IMR-90 (cell line): ENCODE results near the gene ERVK3-1. TPM values are rescaled to one million over a fixed set of nuclear protein-coding genes. Genes with fewer than 3 reads are reported as not detected.

ENCODE experiments used
- ATAC-seq: fragments of 200-7000 bp; cut with Tn5 transposase; 2 replicates; pipeline ENCODE4 v1.9.1; 2020; ENCODE audit warnings: low read depth, mild to moderate bottlenecking, moderate library complexity
- BruUV-seq: library from RNA; stranded (reverse); fragments of 400-500 nt; replicated peaks from 2 replicates; lab custom pipeline; 2021; lab: Mats Ljungman, UMichigan
- CTCF ChIA-PET: fragments of 300-600 bp; formaldehyde crosslinking; extraction: SDS; loops from one replicate; lab custom pipeline; 2021; ENCODE audit warnings: antibody characterized with exemption; lab: Yijun Ruan, JAX
- POLR2A ChIA-PET: fragments of 300-600 bp; sonication (Branson Sonifier 250); formaldehyde crosslinking; loops from one replicate; lab custom pipeline; 2022; ENCODE audit warnings: antibody characterized with exemption; ENCODE audit not compliant: unreplicated experiment; lab: Charles Lee
- DNase-seq: peaks from one replicate; pipeline ENCODE4 v3.0.0; 2013
- H2AFZ ChIP-seq: replicated peaks from 2 replicates; pipeline ENCODE3; 2013; ENCODE audit warnings: low read length, mild to moderate bottlenecking; ENCODE audit not compliant: poor library complexity
- H2AK5ac ChIP-seq: 2 replicates; pipeline ENCODE4 v1.6.1; 2013; ENCODE audit warnings: low read depth, low read length, inconsistent platforms
- H2AK9ac ChIP-seq: replicated peaks from 2 replicates; pipeline ENCODE3; 2013; ENCODE audit warnings: mild to moderate bottlenecking, low read depth, low read length, moderate library complexity; ENCODE audit not compliant: poor library complexity
- H2BK120ac ChIP-seq: 2 replicates; pipeline ENCODE4 v1.6.1; 2013; ENCODE audit warnings: low read depth, low read length, inconsistent platforms
- H2BK15ac ChIP-seq: 3 replicates; pipeline ENCODE4 v1.6.1; 2013; ENCODE audit warnings: low read depth, low read length, inconsistent platforms
- H2BK20ac ChIP-seq: 2 replicates; pipeline ENCODE4 v1.6.1; 2013; ENCODE audit warnings: low read depth, mild to moderate bottlenecking, inconsistent platforms, low read length, moderate library complexity
- H2BK5ac ChIP-seq: 2 replicates; pipeline ENCODE4 v1.6.1; 2013; ENCODE audit warnings: mild to moderate bottlenecking, low read depth, low read length, inconsistent platforms; ENCODE audit not compliant: poor library complexity, severe bottlenecking
- H3K14ac ChIP-seq: replicated peaks from 2 replicates; pipeline ENCODE4 v1.6.1; 2013; ENCODE audit warnings: low read depth, low read length, inconsistent platforms
- H3K18ac ChIP-seq: 2 replicates; pipeline ENCODE4 v1.6.1; 2013; ENCODE audit warnings: low read depth, low read length, control low read depth
- H3K23ac ChIP-seq: 2 replicates; pipeline ENCODE4 v1.6.1; 2013; ENCODE audit warnings: low read depth, low read length, inconsistent platforms
- H3K27ac ChIP-seq: 2 replicates; pipeline ENCODE4 v1.5.1; 2013; ENCODE audit warnings: mild to moderate bottlenecking, control low read depth, low read length; ENCODE audit not compliant: insufficient read depth
- H3K27me3 ChIP-seq: 2 replicates; pipeline ENCODE4 v1.6.1; 2013; ENCODE audit warnings: low read length; ENCODE audit not compliant: control insufficient read depth, insufficient read depth
- H3K36me3 ChIP-seq: 2 replicates; pipeline ENCODE4 v1.6.1; 2013; ENCODE audit warnings: low read length, mixed read lengths; ENCODE audit not compliant: control insufficient read depth, insufficient read depth
- H3K4ac ChIP-seq: 2 replicates; pipeline ENCODE4 v1.6.1; 2013; ENCODE audit warnings: low read depth, low read length, inconsistent platforms
- H3K4me1 ChIP-seq: 2 replicates; pipeline ENCODE4 v1.6.1; 2013; ENCODE audit warnings: low read length, mixed read lengths; ENCODE audit not compliant: control insufficient read depth, insufficient read depth
- H3K4me2 ChIP-seq: 2 replicates; pipeline ENCODE4 v1.6.1; 2013; ENCODE audit warnings: low read depth, mild to moderate bottlenecking, control low read depth, low read length, moderate library complexity
- H3K4me3 ChIP-seq: 2 replicates; pipeline ENCODE4 v1.5.1; 2013; ENCODE audit warnings: low read depth, mild to moderate bottlenecking, control low read depth, low read length, moderate library complexity; ENCODE audit not compliant: insufficient read depth
- H3K56ac ChIP-seq: 2 replicates; pipeline ENCODE4 v1.6.1; 2013; ENCODE audit warnings: low read length, inconsistent platforms; ENCODE audit not compliant: insufficient read depth; ENCODE audit errors: extremely low read depth
- H3K79me1 ChIP-seq, 2 experiments: 2 replicates each; pipeline ENCODE4 v1.6.1; 2013; ENCODE audit warnings: low read length in 2 of 2, inconsistent platforms in 1 of 2, low read depth in 1 of 2
- H3K9ac ChIP-seq: 2 replicates; pipeline ENCODE4 v1.6.1; 2013; ENCODE audit warnings: low read depth, low read length, control low read depth
- H3K9me1 ChIP-seq: 2 replicates; pipeline ENCODE4 v1.6.1; 2013; ENCODE audit warnings: low read length, inconsistent platforms; ENCODE audit not compliant: insufficient read depth
- H3K9me3 ChIP-seq: 2 replicates; pipeline ENCODE4 v1.6.1; 2013; ENCODE audit warnings: low read length; ENCODE audit not compliant: control insufficient read depth, insufficient read depth
- H4K20me1 ChIP-seq: 2 replicates; pipeline ENCODE4 v1.6.1; 2013; ENCODE audit warnings: low read length, inconsistent platforms; ENCODE audit not compliant: insufficient read depth
- H4K5ac ChIP-seq: 2 replicates; pipeline ENCODE4 v1.6.1; 2013; ENCODE audit warnings: mild to moderate bottlenecking, low read depth, low read length, control low read depth
- H4K8ac ChIP-seq, 2 experiments: 2 replicates each; pipeline ENCODE4 v1.6.1; 2013; ENCODE audit warnings: low read depth in 2 of 2, low read length in 2 of 2, control low read depth in 1 of 2, inconsistent platforms in 1 of 2
- H4K91ac ChIP-seq: 2 replicates; pipeline ENCODE4 v1.6.1; 2013; ENCODE audit warnings: low read depth, low read length, inconsistent platforms; ENCODE audit not compliant: insufficient read depth
- BHLHE40 ChIP-seq: fragments of 150-350 bp; IDR thresholded peaks from 2 replicates; pipeline ENCODE4 v1.6.1; 2016; ENCODE audit warnings: mild to moderate bottlenecking, low read depth, low read length
- CEBPB ChIP-seq: IDR thresholded peaks from 2 replicates; pipeline ENCODE4 v1.6.1; 2012; ENCODE audit warnings: low read depth, low read length, improper control_type of control experiment
- CHD1 ChIP-seq: IDR thresholded peaks from 2 replicates; pipeline ENCODE4 v1.6.1; 2012; ENCODE audit warnings: low read depth, low read length, improper control_type of control experiment
- CTCF ChIP-seq: conservative IDR thresholded peaks from 2 replicates; pipeline ENCODE4 v1.5.1; 2012; ENCODE audit warnings: mild to moderate bottlenecking, low read depth, low read length, improper control_type of control experiment
- FOS ChIP-seq: fragments of 150-350 bp; IDR thresholded peaks from 2 replicates; pipeline ENCODE4 v1.6.1; 2016; ENCODE audit warnings: low read depth, low read length
- MAFK ChIP-seq: IDR thresholded peaks from 2 replicates; pipeline ENCODE4 v1.6.1; 2012; ENCODE audit warnings: low read depth, low read length, improper control_type of control experiment
- MAZ ChIP-seq: IDR thresholded peaks from 2 replicates; pipeline ENCODE4 v1.6.1; 2012; ENCODE audit warnings: low read depth, mild to moderate bottlenecking, low read length, improper control_type of control experiment, moderate library complexity, borderline replicate concordance
- MXI1 ChIP-seq: IDR thresholded peaks from 2 replicates; pipeline ENCODE4 v1.6.1; 2012; ENCODE audit warnings: low read depth, mild to moderate bottlenecking, low read length, moderate library complexity, borderline replicate concordance
- NFE2L2 ChIP-seq: fragments of 150-350 bp; IDR thresholded peaks from 2 replicates; pipeline ENCODE4 v1.6.1; 2016; ENCODE audit warnings: low read depth, mild to moderate bottlenecking, low read length
- POLR2A ChIP-seq: IDR thresholded peaks from 2 replicates; pipeline ENCODE4 v1.6.1; 2012; ENCODE audit warnings: mild to moderate bottlenecking, low read depth, low read length
- RAD21 ChIP-seq: IDR thresholded peaks from 2 replicates; pipeline ENCODE4 v1.6.1; 2012; ENCODE audit warnings: low read length, improper control_type of control experiment
- RCOR1 ChIP-seq: IDR thresholded peaks from 2 replicates; pipeline ENCODE4 v1.6.1; 2012; ENCODE audit warnings: mild to moderate bottlenecking, low read length, improper control_type of control experiment; ENCODE audit not compliant: insufficient replicate concordance
- RFX5 ChIP-seq: IDR thresholded peaks from 2 replicates; pipeline ENCODE4 v1.8.0; 2012; ENCODE audit warnings: low read depth, mild to moderate bottlenecking, low read length, moderate library complexity
- SMC3 ChIP-seq: fragments of 150-350 bp; IDR thresholded peaks from 2 replicates; pipeline ENCODE4 v1.6.1; 2016; ENCODE audit warnings: low read depth, mild to moderate bottlenecking, antibody characterized with exemption, low read length, moderate library complexity
- USF2 ChIP-seq: fragments of 150-350 bp; IDR thresholded peaks from 2 replicates; pipeline ENCODE4 v1.6.1; 2017; ENCODE audit warnings: mild to moderate bottlenecking, antibody characterized with exemption, low read length, low read depth
- WGBS, 2 experiments: methylation state at CpG; one replicate each; pipeline versions ENCODE4 v1.1.5 to v1.1.7; 2013; ENCODE audit warnings: missing lambda C conversion rate in 2 of 2; ENCODE audit not compliant: insufficient read length in 1 of 2; ENCODE audit errors: extremely low coverage in 2 of 2; 5-methylcytosine and 5-hydroxymethylcytosine counted together
- dilution Hi-C: fragments of 300-500 bp; cut with HindIII; formaldehyde crosslinking; loops from one replicate; pipeline ENCODE4 v1.14.3; 2018; ENCODE audit warnings: low sequenced_read_pairs; ENCODE audit not compliant: unreplicated experiment
- in situ Hi-C: fragments of 300-500 bp; cut with MboI; formaldehyde crosslinking; loops from 3 replicates; pipeline ENCODE4 v1.14.3; 2019; ENCODE audit warnings: low sequenced_read_pairs, inconsistent platforms, mixed read lengths
- intact Hi-C: fragments of 100-400 bp; cut with micrococcal nuclease; formaldehyde crosslinking; loops from 2 replicates; pipeline ENCODE4 v1.10.0; 2022
- polyA plus RNA-seq, 3 experiments: library from polyadenylated mRNA; depleted of rRNA; stranded (reverse); fragments of >200 nt; gene quantifications; 2 replicates each; pipeline ENCODE4 v1.2.3, GENCODE V29; 2012; ENCODE audit warnings: low replicate concordance in 1 of 3
- total RNA-seq: library from RNA; depleted of rRNA; stranded (reverse); fragments of >200 nt; gene quantifications from 2 replicates; pipeline ENCODE4 v1.2.3, GENCODE V29; 2012
- TF ChIP-seq, protein P1 (sequence below): fragments of 150-350 bp; IDR thresholded peaks from 2 replicates; pipeline ENCODE4 v1.6.1; 2016; ENCODE audit warnings: low read depth, mild to moderate bottlenecking, low read length, moderate library complexity, borderline replicate concordance

The ERVK3-1 gene
- total and polyA plus RNA-seq, 2 of the 4 experiments (the other 2 are of a cell fraction): 33.0 to 39.3 TPM

DNA sequence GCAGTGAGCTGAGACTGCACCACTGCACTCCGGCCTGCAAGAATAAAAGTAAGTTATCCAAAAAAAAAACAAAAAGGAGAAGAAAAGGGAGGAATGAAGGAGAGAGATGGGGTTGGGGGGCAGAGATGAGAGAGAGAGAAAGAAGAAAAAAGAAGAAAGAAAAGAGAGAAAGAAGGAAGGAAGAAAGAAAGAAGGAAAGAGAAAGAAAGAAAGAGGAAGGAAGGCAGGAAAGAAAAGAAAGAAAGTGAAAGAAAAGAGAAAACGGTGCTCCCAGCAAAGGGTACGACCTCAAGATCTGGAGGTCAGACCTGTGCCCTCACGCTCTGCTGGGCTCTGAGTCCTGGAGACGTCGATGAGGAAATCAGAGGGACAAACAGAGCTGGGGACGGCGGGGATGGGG lies 44.4 kb downstream of the ERVK3-1 start:
- intact Hi-C loops: no loop called here
- Histone ChIP-seq H3K9me3 (no peaks in the 10 kb centered on the region), H3K27ac (no peak overlapping the region), H2AFZ (no peak overlapping the region), H3K4me1 (peaks cover 6% of the 10 kb centered on the region; the same call in 1 of the 2 replicates), H3K23ac (0 out of 2 replicates have a peak overlapping the region, but pooled peaks have one; percentile 73), H3K36me3 (peaks cover 11% of the 10 kb centered on the region; the same call in 1 of the 2 replicates), H3K14ac (no peak overlapping the region), H3K9me1 (peaks cover 8% of the 10 kb centered on the region; the same call in 1 of the 2 replicates), H3K56ac (no peak overlapping the region), H2BK5ac (no peak overlapping the region), H3K4me3 (no peak overlapping the region), H3K27me3 (no peaks in the 10 kb centered on the region), H4K8ac (no peak overlapping the region), H2BK15ac (no peak overlapping the region), H2AK5ac (no peak overlapping the region), H4K5ac (no peak overlapping the region), H3K4me2 (no peak overlapping the region), H4K91ac (no peak overlapping the region), H2BK120ac (no peak overlapping the region), H2AK9ac (no peak overlapping the region), H4K20me1 (peaks cover 2% of the 10 kb centered on the region), H3K79me1 (peaks cover 12 to 51% of the 10 kb centered on the region in 2 experiments), H3K18ac (no peak overlapping the region), H3K9ac (no peak overlapping the region), H3K4ac (no peak overlapping the region), H2BK20ac (no peak overlapping the region)
- 62% methylated on average over 5 of the region's 8 CpGs; no CpG with 5 or more reads in 1 of the 2 experiments for WGBS, 2 experiments
- TF ChIP-seq NFE2L2: no peak
- TF ChIP-seq CTCF: no peak
- no peak for TF ChIP-seq CEBPB
- TF ChIP-seq BHLHE40: no peak
- TF ChIP-seq RAD21: no peak
- no peak for TF ChIP-seq USF2
- no peak for TF ChIP-seq RCOR1
- no peak for TF ChIP-seq CHD1
- TF ChIP-seq SMC3: no peak
- TF ChIP-seq, protein P1, sequence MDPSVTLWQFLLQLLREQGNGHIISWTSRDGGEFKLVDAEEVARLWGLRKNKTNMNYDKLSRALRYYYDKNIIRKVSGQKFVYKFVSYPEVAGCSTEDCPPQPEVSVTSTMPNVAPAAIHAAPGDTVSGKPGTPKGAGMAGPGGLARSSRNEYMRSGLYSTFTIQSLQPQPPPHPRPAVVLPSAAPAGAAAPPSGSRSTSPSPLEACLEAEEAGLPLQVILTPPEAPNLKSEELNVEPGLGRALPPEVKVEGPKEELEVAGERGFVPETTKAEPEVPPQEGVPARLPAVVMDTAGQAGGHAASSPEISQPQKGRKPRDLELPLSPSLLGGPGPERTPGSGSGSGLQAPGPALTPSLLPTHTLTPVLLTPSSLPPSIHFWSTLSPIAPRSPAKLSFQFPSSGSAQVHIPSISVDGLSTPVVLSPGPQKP: no peak
- TF ChIP-seq MAFK: no peak
- TF ChIP-seq MAZ: no peak
- no peak for TF ChIP-seq RFX5
- TF ChIP-seq FOS: no peak
- no peak for TF ChIP-seq POLR2A
- TF ChIP-seq MXI1: no peak
- no peak for DNase-seq
- CTCF ChIA-PET: no interaction called here
- dilution Hi-C loops: no loop called here
- no TSS peak for BruUV-seq
- in situ Hi-C loops: no loop called here
- ATAC-seq: no peak
- POLR2A ChIA-PET: interaction anchor here (0.7 kb wide), 1 partner anchor 13 kb away, joined by 3 read pairs; the partner anchor contains the start of gene ZNF497
